GM21515 (cell line): ENCODE measurements around the gene M1AP.
A peak's percentile ranks its signal among the peaks of the same experiment; 100 is the strongest.
"Not testable (repeated sequence)": the region's sequence is repeated elsewhere in the genome, so short reads cannot be mapped to it uniquely, and the experiment has no call there.

ENCODE experiments used
- ATAC-seq: cut with Tn5 transposase; IDR thresholded peaks from one replicate; pipeline ENCODE4 v1.9.1; 2021; ENCODE audit not compliant: unreplicated experiment

The M1AP gene

DNA sequence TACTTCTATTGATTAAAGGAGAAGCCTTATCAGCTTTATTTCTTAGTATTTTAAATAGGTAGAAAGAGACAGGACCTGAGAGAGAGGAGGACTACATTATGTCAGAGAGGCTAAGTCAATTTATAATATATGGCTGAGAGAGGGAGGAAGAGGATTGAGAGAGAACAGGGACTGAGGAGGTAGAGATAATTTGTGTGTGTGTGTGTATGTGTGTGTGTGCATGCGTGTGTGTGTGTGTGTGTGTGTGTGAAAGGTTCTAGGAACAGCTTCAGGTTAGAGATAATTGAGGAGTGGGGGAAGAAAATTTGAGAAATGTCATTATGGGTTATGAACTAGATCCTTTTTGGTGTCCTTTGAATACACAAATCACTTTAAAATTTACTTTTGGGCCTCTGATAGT lies 78.4 kb downstream of the M1AP start:
- ATAC-seq: no peak

DNA sequence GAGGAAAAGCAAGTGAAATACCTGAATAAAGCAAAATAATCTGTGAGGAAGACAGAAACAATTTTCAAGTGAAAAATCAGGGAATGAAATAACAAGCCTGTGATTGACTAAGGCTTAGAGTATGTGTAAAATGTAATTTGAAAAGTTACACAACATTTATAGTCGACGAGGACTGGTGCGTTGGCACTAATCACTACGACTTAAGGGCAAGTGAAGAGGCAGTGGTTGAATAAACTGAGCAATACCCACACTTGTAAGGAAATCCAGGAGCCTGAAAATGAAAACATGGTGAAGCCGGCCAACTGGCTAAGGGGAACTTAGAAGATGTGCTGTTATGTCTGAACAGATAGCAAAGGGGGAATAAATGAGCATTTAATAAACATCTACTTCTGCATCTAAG lies 80.2 kb downstream of the M1AP start:
- ATAC-seq: no peak

DNA sequence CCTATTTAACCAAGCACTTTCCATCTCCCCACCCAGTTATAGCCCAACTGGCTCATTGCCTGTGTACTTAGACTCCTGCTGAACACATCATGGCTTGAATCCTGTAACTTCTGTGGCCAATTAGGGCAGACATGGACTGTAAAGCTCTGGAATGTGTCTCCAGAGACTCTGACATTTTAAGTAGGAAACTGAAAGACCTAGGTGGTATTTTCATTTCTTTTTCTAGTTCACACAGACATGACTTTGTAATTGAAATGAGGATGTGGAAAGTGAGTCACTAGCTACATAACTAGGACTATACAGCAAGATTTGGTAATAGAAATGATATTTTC lies 81.4 kb downstream of the M1AP start:
- no peak for ATAC-seq

DNA sequence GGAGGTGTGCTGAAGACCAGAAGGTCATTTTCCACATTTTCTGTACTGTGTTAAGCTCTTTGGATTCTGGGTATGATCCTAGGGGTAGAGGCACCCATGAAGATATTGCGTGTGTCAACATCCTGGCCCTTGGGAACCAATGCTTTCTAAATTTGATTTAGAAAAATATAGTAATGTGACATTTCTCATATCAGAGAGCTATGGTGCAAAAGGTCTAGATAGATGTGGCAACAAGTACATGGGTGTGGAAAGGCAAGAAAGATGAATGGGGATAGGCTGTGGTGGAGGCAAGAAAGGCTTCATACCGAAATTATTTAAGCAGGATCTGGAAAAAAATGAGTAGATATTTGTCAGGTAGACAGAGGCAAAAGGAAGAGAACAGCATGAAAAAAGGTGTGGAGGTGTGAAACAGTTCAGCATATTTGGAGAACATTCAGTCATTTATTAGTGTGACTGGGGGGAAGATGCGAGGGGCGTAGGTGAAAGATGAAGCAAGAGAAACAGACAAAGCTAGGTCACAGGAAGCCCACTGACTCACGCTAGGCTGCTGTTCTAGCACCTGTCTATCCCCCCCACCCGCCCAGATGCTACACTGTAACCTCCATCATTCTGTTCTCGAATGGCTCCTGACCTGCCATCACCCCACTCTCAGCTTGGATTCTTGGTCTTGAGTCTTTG lies 81.9 kb downstream of the M1AP start:
- ATAC-seq: no peak

DNA sequence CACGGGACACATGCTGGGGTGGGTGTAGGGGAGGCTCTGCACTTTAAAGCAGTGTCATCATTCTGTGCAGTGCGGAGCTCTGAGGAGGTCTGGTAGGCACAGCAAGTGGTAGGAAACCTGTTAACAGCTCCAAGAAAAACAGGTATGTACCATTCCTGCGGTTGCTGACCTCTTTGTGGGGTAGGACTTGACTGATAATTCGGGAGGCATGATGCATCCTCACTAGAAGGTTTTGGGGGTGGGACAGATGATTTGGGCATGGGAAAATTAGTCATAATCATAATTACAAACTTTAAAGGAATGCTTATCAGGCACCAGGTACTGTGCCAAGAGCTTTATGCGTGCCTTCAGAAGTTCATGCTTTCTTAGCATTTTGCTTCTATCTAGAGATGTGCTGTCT lies 83.9 kb downstream of the M1AP start:
- no peak for ATAC-seq

DNA sequence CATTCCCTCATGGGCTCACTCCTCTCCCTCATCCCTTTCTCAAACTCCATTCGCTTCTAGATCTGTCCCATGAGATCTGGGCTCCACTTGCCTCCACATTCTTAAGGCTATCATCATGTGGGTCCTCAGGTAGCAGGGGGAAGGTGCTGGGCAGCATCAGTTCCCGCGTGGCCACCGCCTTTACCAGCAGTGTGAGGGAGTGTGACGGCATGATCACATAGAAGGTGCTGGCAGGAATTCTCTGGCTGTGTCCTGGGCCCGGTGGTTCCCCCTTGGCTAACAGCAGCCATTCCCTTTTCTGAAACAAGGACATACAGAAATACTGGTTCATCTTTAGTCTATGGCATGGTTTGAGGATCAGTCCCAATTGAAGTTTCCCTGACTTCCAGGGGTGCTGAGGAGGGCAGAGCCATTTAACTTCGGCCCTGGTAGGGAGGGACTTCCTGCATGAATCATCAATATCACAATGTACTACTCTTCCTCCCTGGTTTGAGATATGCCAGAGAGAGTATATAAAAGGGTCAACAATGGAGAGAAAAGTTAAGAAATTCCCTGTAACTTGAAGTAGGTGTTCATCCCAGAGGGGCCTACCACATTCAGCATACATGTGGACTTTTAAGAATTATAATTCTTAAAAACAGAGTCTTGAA lies 85.9 kb downstream of the M1AP start:
- ATAC-seq: no peak

DNA sequence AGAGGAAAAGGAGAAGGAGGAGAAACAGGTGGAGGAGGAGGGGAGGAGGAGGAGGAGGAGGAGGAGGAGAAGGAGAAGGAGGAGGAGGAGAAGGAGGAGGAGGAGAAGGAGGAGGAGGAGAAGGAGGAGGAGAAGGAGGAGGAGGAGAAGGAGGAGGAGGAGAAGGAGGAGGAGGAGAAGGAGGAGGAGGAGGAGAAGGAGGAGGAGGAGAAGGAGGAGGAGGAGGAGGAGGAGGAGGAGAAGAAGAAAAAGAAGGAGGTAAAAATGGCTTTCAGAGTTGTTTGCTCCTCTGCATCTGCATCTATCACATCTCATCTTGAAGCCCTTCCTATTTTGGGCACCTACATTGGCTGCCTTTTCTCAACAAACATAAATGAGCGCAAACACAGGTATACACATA lies 87.1 kb downstream of the M1AP start:
- ATAC-seq: not testable (repeated sequence)

DNA sequence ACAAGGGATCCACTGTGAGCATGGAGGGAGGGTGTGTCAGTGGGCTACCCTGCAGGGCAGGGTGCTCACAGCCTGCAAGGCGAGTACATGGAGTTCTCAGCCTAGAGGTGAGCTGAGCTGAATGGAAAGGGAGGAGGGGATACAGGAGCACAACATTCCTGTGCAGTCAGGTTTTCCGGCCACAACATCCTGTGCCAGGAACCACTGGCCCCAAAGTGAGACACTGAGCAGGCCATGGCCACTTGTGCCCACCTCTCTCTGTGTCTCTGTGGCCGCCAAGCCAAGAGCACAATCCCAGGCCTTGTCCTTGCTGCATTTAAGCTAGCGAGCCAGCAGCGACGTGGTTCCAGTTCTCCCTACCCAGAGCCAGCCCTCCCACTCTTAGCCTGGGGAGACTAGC lies 87.5 kb downstream of the M1AP start:
- no peak for ATAC-seq

DNA sequence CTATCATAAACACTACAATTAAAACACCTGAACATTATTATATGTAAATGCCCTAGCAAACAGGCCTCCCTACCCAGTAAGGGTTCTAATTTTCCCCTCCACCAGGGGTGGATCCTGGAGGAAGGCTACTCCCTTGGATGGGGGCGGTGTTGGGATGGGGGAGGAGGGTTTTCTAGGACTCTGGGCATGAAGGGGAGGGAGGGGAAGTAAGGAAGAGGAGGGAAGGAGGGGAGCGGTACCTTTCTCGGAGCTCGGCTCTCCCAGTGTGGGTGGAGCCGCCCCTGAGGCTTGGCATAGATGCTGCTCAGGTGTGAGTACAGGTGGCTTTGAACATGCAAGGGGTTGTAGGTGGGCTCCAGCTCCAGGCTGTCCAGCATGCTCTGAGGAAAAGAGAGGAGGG lies 88.2 kb downstream of the M1AP start:
- no peak for ATAC-seq

DNA sequence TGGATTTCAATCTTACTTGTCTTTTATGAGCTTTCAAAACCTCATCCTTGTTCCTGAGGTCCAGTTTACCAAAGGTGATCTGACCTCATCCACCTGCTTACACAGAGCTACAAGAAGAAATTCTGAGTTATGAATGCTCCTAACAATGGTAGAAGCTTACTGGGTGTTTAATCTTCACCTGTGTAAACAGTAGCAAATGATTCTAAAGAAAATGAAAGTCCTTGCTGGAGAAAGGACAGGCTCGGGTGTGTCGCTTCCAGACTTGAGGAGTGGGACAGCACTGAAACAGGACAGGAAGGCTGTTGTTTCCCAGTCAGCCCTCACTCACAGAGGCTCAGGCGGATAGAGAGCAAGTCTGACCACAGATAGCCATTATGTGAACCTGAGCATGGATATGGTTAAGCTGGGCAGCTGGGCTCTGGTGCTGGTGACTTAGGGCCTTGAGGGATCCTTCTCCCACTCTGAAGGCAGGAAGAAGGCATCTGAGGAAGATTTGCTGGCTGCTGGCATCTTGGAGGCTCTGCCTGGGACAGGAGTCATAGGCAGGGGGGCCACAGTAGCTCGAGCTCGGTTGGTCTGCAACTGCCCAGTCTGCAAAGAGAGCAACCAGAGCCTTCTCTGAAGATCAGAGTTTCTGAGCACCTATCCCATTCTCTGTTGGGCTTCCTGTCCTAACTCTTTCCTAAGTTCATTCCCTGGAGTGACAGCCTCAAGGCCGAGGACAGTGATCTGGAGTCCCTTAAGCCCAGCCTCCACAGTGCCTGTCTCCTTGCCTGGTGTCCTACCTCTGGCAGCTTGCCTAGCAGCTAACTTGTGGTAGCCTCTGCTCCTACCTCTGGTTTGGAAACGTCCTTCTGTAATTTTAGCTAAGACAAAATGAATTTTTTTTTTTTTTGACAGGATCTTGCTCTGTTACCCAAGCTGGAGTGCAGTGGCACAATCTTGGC lies 89.6 kb downstream of the M1AP start:
- ATAC-seq: no peak

DNA sequence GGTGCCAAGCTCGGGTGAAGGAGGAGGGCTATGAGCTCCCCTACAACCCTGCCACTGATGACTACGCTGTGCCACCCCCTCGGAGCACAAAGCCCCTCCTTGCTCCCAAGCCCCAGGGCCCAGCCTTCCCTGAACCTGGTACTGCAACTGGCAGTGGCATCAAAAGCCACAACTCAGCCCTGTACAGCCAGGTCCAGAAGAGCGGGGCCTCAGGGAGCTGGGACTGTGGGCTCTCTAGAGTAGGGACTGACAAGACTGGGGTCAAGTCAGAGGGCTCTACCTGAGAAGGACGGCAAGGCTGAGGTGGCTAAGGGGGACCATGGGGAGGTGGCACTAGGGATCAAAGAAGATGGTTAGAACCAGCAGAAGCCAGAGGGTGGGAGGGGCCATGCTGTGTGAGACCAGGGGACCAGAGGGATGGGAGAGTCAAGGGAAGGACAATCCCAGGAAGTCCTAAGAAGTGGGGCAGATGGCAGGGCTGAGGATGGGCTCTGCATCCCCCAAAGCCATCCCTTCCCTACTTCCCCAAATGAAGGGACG lies 91.2 kb downstream of the M1AP start:
- no peak for ATAC-seq

DNA sequence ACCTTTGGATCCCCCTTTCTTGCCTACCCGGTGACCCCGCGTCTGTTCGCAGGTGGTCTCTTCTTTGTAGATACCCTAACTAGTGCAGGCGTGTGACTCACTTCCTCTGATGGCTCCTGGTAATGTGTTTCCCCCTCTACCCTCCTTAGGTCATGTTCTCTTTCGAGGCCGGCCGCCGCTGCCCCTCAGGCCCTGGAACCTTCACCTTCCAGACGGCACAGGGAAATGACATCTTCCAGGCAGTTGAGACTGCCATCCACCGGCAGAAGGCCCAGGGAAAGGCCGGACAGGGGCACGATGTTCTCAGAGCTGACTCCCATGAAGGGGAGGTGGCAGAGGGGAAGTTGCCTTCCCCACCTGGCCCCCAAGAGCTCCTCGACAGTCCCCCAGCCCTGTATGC lies 92.0 kb downstream of the M1AP start:
- no peak for ATAC-seq

DNA sequence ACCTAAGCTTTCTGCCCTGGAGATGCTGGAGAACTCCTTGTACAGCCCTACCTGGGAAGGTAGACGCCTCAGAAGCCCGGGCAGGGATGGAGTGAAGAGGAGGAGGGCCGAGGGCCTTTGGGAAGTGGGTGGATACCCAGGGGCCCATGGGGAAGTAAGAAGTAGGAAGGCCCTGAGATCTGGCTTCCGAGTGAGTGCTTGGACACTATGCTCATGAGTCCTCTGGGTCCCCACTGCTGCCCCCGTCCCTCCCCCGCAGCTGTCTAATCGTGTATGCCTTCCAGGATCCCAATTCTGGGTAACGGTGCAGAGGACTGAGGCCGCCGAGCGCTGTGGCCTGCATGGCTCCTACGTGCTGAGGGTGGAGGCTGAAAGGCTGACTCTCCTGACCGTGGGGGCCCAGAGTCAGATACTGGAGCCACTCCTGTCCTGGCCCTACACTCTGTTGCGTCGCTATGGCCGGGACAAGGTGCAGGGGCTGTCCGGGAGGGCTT lies 92.5 kb downstream of the M1AP start:
- ATAC-seq: no peak

DNA sequence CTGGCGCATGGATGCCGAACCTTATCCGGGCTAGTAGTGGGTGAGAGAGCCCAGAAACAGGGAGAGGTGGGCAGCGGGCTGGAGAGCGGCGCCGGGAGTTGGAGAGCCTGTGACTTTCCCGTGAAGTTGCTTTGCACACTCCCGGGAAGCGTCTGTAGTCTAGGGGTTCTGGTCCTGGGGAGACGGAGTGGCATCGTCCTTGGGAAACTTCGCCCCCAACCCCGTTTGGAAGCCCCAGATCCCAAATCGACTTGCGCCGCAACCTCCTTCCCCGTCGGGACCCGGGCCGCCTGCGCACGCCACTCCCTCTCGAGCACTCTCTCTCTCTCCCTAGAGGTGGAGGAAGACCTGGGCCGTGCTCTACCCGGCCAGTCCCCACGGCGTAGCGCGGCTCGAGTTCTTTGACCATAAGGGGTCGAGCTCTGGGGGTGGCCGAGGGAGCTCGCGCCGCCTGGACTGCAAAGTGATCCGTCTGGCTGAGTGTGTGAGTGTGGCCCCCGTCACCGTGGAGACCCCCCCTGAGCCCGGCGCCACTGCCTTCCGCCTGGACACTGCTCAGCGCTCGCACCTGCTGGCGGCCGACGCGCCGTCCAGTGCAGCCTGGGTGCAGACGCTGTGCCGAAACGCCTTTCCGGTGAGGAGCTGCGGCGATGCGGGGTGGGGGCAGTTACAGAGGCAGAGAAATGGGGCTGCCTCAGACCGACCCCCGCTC lies 93.2 kb downstream of the M1AP start:
- peak; percentile 39 for ATAC-seq

DNA sequence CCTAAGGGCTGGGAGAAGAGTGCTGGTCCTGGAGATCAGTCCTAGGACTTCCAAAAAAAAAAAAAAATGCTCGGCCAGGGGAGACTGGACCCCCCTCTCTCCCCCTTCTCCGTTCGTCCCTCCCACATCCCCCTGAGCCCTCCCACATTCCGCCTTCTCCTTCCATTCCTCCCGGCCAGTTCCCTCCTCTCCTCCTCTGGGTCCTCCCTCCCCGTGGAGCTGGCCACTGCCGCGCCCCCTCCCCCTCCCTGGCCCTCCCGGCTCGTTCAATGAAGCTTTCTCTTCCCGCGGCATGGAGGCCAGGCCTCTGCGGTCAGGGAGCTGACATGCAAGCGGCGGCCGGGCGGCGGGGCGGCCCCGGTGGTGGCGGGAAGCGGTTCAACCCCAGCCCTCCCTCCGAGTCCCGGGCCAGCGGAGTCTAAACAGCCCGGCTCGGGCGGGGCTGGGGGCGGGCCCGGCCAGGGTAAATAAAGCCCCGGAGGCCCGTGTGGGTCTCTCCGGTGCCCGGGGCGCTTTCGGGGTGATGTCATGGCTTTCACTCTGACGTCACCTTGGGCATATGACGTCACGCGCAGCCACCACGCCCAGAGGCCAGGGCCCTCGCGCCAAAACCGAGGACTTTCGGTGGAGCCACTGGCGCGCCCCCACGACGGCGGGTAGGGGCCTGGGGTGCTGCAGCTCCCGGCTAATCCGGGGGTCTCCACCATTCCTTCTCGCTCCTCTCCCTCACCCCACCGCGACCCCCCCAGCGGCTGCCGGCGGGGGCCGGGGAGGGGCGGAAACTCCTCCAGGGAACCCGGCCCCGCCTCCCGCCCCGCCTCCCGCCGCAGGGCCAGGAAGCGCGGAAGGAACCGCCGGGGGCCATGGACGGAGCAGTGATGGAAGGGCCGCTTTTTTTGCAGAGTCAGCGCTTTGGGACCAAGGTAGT lies 94.0 kb downstream of the M1AP start, which contains the start of the genes DOK1 and LOXL3:
DOK1 (plus strand) TSS at position 829 of the 928 bp plus-strand sequence; CDS start at position 864, 35 bp downstream.
LOXL3 (minus strand) TSS at position 51 of the 928 bp plus-strand sequence. CDS start 1,308 bp downstream, outside the sequence.
- peak; percentile 48 for ATAC-seq

DNA sequence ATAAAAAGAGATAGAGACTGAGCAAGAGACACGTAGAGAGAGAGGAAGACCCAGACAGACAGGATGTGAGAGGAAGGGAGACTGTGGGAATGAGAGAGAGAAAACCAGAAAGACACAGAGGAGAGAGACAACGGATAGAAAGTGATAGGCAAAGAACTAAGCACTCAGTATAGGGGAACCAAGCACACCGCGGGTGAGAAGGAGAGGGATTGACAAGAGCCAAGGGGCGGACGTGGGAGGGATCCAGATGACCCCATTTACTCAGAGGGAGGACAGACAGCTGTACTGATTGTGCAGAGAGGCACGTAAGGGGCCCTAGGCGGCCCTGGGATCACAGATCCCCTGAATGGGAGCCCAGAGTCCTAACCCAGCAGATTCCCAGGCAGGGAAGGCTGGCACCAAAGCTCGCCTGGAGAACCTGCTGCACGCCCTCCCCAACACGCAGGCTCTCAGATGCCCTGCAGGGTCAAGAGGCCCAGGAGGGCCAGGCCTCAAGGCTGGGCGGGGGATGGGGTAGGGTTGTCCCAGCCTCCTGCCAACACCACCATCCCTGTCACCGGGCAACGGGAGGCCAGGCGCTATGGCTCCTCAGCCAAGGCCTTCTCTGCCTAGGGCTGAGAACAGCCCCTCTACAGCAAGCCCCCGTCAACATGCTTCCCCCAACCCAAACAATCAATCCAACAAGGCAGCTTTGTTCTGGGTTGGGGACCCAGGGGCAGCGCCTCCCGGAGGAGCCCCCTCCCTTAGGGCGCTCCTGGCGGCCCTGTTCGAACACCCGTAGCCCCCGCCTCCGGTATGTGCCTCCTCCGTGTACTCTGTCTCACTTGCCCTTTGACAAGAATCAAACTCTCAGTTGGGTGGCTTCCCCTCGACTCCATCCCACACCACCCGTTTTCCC lies 95.0 kb downstream of the M1AP start:
- no peak for ATAC-seq

DNA sequence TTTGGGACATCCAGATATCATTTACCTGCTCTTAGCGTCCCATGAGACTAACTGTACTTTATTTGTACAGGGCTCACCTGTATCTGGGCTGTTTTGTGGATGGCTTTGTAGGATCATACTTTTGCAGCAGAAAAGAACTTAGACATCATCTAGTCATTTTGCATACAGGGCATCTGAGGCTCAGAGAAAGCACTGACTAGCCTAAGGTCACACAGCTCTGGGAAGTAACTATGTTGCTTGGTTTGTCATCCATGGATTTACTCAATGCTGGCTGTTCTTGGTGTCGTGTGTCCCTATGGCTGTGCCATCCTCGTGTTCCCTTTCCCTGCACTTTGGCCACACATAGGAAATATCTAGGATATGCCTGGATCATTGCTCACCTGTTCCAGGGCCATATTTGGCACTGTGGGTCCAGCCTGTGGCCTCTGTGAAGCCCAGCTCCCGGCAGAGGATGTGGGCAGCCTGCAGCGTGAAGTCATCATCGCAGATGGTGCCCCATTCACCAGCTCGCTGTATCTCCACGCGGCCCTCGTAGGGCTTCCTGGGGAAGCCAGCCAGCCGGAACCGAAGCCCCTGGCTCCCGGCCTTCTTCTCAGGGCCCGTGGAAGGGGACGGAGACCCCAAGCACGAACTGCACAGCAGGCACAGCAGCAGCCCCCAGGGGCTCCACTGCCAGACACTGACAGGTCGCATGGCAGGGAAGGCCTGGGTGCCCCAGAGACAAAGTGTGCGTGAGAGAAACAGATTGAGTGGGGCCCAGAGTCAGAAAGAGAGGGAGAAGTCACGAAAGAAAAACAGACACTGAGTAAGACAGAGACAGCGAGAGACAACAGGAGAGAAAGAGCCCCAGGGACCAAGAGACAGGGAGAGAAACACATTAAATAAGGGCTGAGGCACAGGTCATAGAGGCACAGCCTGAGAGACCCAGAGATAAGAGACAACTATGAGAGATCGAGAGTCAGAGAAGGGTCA lies 95.9 kb downstream of the M1AP start:
- no peak for ATAC-seq
